Astrocyte of the hippocampus (primary cell): ENCODE data around the gene C1orf94.
"Not testable (repeated sequence)": the region's sequence is repeated elsewhere in the genome, so short reads cannot be mapped to it uniquely, and the experiment has no call there.

Experiments used
- DNase-seq: peaks from one replicate; pipeline ENCODE4 v3.0.0; 2011; ENCODE audit warnings: low read depth, low spot score

C1orf94 gene

DNA sequence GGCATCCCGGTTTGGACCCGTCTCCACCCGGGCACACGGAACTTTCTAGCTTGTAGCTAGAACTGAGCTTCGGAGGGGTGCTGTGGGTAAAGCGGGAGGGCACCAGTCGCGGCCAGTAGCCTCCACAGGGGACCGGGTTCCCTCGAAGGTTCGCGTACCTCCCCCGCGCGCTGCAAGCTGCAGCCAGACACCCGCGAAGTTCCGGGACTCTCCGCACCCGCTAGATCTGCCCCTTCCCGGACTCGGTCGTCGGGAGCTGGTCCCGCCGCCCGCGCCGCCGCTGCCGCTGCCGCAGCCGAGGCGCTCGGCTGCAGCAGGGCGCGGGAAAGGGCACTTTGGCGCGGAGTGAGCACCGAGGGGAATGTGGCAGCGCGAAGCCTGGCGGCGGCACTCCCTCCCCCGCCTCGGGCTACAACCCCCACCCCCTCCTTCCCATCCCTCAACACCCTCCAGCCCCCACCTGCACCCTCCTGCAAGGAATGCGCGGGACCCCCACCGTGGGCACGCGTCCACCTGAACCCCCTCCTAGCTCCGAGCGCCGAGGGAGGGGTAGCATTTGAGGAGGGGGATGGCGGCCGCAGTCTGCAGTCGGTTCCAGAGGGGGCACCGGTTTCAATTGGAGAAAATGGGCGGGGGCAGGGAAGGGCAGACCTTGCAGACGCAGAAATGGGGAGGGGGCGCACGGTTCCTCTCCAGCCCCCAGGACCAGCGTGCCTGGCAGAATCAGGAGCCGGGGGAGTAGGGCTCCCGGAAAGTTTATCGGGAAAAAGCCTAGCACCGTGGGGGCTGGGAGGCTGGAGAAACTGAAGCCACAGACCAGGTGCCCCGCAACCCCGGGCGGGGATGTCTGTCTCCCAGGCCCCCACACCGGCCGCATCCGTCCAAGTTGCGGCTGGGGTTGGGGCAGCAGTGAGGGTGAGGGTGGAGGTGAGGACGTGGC lies 12.6 kb upstream of the C1orf94 start:
- DNase-seq: peak; percentile 58

DNA sequence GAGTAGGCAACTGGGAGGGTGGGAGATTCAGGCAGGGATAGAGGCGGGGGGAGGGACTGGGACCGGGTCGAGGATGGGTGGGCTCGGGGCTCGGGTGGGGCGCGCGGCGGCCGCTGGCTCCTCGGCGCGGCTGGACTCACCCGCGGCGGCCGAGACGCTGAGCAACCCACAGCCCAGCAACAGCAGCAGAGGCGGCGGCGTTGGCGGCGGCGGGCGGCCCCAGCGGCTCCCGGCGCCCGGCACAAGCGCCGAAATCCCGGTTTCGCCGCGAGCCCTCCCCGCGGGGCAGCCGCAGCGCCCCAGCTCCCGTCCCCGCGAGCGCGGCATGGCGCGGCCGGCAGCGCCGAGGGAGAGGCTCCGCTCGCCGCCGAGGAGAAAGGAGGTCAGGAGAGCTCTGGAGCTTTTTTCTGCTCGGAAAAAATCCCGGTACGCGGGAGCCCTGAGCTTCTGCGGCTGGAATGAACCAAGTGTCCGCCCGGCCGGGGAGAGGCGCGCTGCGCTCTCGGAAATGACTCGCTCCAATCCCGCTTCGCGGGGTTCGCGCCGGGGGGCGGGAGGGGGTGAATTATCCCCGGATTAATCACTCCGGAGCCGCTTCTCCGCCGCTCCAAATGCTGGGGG lies 11.8 kb upstream of the C1orf94 start, which contains the start of gene CSMD2:
TSS of gene CSMD2 (minus strand) at position 460 of the 621 bp plus-strand sequence. CDS start at position 327, 133 bp downstream.
- DNase-seq: peak; percentile 88

DNA sequence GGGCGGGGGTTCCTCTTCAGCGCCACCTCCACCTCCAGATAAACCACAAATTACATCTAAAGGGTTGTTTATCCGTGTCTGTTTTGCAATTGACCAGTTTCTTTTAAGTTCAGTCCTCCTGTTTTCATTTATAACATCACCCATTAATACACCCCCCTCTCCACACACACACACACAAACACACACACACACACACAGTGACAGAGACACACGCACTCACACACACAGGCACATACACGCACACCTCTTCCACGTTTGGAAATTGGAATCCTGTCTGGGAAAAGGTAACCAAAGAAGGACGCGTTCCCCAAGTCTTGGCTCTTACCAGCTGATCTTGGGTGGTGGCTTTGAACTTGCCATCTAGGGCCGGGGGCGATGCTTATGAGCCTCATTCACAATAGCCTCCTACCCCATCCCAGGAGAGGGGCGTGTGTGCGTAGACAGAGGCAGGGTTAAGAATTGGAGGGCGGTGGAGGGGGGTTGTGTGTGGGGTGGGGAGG lies 11.2 kb upstream of the C1orf94 start:
- peak; percentile 38 for DNase-seq

DNA sequence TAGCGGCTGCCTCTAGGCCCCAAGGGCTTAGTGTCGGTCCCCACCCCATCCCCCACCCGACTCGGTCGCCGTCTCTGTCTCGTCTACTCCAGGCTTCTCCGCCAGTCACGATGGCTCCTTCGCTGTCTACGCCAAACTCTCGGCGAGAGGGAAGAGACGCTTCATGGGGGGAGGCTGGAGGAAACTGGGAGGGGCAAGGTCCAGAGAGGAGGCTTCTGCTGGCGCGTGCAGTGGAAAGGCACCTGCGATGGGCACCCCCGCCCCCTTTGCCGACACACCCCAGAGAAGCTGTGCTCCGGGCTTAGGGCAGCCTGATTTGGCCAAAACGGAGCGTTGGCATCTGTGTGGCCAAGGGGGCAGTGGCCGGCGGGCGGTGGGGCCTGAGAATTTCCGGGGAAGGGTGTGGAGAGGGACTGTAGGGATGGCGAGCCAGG lies 10.5 kb upstream of the C1orf94 start:
- peak; percentile 24 for DNase-seq

DNA sequence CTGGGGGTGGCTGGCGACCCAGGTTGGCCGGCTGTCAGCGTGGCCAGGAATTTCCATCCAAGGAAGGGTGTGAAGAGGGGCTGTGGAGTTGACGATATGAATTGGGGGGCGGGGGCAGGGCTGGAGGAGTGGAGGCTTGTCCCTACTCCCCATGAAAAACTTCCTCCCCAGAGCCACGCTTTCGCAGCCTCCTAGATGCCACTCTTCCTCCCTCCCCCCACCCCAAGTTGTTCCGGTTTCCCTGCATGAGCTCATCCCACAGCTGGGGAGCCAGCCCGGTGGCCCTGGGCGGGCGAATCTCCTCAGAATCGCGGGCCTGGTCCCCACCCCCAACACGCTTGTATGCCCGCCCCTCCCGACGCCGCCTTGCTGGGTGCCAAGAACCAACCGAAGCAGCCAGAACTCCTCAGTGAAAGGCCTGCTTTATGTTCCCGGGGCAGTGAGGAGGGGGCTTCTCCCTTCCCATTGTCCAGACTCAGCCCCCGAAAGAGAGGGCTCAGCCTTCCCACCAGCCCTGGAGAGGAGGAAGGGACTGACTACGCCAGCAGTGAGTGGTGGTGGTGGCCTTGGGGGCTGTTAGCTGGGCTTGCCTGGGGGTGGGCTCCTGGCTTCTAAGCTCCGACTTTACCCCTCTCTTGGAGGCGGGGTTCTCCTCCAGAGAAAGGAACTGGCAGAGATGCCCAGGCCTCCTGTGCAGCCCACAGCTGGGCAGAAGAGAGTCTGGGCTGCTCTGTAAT lies 9.9 kb upstream of the C1orf94 start:
- peak; percentile 50 for DNase-seq

DNA sequence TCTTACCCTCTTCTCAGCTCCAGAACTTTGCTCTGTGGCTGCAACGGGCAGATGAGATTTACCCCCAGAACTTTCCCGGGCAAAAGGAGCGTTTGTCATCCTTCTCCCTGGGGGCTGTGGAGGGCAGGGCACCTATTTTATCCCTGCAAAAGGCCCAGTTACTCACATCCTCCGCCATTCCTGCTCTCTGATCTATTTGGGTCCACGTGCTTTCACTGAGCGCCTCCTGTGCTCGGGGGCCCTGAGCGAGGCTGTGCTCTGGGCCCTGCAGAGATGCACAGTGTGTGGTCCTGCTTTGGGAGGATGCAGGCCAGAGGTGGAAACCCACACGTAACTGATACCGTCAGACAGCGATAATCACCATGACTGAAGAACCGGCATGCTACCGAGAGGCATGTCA lies 9.3 kb upstream of the C1orf94 start:
- no peak for DNase-seq

DNA sequence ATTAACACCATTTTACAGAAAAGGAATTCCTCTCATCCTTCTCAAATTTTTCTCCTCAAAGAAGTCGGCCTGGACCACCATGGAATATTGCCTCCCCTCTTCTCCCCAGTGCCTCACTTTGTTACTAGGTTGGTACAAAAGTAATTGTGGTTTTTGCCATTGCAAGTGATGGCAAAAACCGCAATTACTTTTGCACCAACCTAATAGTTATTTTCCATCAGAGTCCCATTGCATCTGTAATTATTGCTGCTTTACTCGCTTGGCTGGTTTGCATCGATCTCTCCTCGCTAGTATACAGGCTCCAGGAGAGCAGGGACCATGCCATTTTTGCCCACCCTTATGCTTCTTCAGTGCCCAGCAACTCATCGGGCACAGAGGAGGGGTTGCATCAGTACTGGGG lies 963 bp upstream of the C1orf94 start:
- DNase-seq: no peak

DNA sequence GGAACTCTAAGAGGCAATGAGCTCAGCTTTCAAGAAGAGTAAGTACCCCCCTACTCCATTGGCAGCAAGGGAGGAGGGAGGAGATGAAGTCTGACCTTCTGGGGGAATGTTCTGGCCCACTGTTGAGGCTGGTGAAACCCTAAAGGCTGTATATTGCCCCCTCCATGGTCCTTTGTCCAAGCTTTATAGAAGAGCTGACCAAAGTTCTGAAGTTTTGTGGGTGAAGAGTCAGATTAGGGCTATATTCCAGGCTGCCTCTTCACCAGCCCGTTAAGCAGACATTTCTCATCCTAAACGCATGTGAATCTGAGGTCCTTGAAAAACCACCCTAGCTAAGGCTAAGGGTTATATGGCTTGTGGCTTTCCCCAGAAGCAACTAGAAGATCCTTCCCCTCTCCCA lies 1.4 kb downstream of the C1orf94 start:
- no peak for DNase-seq

DNA sequence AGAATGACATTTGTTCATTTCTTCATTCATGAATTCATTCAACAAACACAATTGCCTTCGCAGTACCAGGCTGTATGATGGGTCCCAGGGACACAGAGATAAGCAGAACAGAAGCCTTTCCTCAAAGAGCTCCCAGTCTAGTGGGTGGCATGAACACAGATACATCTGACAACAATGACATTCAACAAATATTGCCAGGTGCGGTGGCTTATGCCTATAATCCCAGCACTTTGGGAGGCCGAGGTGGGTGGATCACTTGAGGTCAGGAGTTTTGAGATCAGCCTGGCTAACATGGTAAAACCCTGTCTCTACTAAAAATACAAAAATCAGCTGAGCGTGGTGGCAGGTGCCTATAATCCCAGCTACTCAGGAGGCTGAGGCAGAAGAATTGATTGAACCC lies 6.7 kb downstream of the C1orf94 start:
- not testable (repeated sequence) for DNase-seq

DNA sequence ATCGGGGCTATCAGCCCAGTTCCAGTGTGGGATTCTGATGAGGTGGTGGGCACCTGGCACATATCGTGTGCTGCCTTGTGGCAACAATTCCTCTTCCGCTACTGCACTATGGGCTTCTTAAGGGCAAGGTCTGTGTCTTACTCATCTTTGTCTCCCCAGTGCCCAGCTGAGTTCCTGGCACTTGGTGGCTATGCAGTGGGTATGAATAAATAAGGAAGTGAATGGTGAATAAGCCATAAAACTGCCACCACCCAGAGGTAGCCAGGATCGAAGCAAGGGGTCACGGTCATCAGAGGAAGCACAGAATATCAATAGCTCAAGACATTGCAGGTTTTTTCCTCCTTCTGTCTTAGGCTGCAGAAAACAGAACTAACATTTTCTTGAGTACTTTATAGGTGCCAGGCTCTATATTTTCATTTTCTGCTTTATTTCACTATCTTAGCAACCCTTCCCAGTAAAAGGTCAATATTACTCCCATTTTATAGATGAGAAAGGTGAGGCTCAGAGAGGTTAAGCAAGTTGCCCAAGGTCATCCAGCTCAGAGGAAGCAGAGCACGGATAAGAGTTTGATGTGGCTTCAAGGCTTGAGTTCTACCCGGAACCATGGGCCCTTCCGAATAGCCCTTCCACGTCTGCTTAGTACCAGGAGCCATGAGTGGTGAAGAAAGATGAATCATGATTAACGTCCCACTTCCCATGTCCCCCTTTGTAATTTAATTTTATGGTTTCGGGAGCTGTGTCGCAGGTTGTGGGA lies 10.2 kb downstream of the C1orf94 start:
- no peak for DNase-seq

DNA sequence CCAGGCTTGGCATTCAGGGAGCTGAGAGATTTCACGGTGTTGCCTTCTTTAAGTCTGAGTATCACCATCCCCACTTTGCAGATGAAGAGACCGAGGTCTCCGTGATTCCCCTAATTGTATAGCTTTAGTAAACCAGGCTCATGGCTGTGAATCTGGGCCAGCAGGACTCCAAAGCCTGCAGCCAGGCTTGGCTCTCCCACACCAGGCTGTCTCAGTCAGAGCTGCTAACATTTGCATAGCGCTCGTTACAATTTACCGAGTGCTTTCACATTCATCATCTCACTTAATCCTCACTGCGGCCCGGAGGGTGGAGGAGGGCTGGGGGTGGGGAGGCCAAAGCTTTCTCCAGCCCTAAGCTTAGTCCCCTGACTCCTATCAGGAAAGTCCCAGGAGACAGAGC lies 11.7 kb downstream of the C1orf94 start:
- peak; percentile 53 for DNase-seq

DNA sequence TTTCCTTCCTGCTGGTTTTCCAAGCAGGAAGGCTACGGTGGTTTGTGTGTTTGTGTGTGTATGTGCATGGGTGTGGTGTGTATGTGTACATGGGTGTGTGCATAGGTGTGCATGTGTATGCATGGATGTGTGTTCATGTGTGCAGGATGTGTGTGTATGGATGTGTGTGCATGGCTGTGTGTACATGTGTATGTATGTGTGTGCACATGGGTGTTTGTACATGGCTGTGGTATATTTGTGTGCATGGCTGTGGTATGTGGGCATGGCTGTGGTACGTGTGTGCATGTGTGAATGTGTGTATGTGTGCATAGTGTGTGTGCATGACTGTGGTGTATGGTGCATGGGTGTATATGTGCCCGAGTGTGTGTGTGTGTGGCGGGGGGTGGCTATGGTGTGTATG lies 12.3 kb downstream of the C1orf94 start:
- DNase-seq: no peak

DNA sequence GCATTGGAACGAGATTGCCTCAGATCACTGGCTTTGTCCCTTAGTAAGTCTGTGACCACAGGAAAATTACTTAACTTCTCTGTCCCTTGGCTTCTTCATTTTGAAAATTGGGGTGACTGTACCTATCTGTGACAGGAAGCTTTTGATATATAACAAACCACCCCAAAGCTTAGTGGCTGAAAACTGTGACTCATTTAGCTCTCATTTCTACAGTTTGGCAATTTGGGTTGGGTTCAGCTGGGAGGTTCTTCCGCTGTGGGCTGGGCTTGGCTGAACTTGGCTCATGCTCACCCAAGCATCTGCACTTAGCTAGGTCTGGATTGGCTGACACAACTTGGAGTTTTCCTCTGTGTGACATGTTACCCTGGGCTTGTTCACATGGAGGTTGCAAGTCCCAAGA lies 14.0 kb downstream of the C1orf94 start:
- no peak for DNase-seq

DNA sequence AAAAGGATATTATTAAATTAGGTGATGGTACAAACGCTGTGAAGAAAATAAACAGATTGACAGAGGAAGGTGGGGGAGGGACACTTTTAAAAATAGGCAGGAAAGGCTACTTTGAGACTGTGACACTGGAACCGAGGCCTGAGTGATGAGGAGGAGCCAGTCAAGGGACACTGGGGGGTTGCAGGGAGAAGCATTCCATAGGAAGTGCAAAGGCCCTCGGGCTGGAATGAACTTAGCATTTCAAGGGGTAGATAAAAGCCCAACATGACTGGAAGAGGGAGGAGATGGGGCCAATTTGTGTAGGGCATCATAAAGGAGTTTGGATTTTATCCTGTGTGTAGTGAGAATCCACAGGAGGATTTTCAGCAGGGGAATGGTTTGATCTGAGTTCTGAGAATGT lies 15.9 kb downstream of the C1orf94 start:
- DNase-seq: no peak

DNA sequence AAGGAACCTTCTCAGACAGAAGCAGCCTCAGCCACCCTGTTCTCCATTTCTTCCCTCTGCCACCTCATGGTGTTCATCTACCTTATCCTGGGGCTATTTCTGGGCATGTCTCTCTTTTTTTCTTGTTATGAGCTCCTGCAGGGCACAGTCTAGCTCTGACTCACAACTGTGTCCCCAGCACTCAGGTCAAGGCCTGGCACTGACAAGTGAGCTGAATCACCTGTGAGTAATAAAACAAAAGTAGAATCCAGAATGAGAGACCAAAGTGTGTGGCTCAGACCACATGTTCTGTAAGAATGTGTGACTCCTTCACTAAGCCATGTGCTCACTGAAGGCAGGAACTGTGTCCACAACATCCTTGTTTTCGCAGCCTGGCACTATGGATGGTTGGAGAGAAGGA lies 23.2 kb downstream of the C1orf94 start:
- DNase-seq: peak; percentile 67

DNA sequence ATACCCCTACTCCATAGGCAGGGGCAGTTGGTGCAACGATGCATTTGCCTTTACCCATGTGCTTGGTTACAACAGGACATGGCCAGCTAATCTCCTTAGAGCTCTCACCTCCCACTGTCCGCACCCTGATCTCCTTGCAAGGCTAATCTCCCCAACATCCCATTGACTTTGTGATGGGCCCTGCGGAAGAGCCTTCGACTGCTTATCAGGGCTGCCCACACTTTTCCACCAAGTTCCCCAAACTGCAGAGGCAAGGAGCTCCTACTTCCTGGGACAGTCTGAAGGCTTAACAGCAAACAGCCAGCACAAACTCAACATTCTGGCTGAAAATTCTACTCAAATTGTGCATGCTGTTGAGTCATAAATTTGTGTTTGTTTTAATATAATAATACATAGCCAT lies 36.0 kb downstream of the C1orf94 start:
- DNase-seq: no peak

DNA sequence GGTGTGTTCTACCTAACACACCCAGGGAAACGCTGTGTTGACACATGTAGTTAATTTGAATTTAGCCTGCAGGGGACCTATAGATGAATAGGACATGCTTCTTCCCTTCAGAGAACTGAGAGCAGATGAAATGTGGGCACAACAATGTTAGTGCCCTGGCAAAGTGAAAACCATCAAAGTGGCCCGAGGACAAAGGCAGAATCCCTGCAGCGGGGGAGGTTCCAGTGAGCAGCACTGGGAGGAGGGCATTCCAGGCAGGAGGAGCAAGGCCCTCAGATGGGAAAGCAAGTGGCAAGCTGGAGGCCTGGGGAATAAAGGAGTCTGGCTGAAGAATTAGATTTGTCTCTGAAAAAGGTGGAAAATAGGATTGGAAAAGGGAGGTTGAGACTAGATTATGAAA lies 37.2 kb downstream of the C1orf94 start:
- DNase-seq: no peak

DNA sequence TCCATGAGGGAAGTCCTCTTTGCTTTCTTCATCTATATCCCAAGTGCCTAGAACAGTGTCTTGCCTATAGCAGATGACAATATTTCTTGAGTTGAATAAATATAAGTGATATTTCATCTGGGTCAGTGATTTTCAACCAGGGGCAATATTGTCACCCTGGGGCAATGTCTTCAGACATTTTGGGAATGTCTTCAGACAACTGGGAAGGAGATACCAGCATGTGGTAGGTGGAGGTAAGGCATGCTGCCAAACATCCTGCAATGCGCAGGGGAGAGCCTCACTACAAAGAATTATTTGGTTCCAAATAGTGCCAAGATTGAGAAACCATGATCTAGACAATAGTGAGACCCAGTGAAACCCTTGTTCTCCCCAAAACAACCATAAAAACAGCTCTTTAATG lies 54.7 kb downstream of the C1orf94 start:
- no peak for DNase-seq

DNA sequence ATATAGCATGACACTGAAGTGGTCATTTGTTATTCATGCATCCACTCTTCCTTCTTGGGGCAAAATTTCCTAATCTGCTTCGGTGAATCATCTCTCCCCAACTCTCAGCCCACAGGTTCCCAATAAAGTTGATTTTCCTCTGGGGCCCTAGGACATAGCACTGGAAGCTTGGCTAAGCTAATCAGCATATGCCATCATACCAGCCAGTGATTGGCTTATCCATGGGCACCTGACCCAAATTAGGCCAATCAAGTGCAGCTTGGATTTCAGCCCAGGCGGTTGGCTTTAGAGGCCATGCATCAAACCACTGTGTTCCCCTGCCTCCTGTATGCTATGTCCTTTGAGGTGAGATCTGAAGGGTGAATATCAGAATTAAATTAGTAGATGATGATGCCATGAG lies 58.9 kb downstream of the C1orf94 start:
- no peak for DNase-seq

DNA sequence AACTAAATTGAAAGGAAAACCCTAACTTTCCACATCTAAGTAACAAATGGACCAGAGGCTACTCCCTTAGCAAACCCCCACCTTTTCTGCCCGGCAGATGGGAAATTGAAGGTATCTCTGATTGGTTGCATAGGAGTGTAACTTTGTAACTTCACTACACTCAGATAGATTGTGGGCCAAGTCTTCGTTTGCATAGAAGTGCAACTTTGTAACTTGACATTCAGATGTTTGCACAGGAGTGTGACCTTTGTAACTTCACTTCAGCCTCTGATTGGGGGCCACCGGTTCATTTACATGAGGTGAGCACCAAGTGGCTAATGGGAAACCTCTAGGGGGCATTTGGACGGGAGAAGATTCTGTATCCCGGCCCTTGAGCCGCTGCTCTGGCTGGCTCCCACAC lies 59.4 kb downstream of the C1orf94 start:
- no peak for DNase-seq

DNA sequence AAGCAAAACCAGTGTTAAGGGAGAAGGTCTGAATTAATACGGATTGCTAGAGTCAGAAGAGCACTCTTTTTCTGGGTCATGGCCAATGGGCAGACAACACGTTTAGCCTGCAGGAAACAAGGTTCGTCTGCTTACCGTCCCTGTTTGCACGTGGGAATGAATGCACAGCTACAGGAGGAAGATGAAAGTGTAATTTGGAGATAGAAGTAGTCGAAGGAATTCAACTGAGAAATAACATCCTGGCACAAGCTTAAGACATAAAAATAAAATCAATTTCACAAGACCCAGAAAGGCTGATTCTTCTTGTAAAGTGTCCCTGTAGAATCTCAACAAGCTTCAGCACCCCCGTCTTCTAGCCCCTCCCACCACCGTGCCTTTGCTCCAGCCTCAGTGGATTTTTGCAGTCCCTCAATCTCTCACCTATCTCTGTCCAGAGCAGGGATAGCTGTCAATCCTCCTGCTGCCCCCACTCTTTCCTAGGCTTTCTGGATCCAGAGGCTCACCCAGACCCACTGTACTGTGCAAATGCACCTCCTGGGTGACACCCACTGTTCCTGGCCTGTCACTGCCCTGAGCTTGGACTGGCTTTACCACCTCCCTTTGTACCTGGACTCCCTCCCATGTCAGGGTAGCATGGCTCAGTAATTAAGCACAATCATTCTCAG lies 60.6 kb downstream of the C1orf94 start:
- DNase-seq: no peak
